ENCODE data around the gene ZNF22.

ZNF22 gene

DNA sequence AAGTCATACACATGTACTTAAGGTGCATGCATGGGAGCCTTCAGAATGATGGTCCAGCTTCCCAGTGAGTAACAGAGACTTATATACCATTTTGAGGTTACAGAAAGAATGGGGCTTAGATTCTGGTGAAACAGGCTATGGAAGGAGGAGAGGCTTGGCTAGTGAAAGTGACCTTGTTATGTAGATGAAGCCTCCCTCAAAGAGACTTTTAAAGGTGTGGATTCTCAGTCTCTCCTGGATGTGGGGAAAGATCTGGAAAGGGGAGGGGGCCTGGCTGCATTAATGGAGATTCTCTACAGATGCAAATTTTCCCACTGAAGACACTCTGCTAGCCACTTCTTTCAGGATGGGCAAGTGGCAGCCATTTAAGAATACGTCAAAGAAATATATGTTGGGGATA lies 35.6 kb upstream of the ZNF22 start:
- H3K4me3 ChIP-seq (ENCODE audit: low read depth, low read length), result no peak overlapping the region
- DNase-seq (ENCODE audit: low read depth, low spot score), result no peak
- in situ Hi-C loops (cut with HindIII; ENCODE audit: low sequenced_read_pairs), result no loop called here
- TF ChIP-seq, protein P1, sequence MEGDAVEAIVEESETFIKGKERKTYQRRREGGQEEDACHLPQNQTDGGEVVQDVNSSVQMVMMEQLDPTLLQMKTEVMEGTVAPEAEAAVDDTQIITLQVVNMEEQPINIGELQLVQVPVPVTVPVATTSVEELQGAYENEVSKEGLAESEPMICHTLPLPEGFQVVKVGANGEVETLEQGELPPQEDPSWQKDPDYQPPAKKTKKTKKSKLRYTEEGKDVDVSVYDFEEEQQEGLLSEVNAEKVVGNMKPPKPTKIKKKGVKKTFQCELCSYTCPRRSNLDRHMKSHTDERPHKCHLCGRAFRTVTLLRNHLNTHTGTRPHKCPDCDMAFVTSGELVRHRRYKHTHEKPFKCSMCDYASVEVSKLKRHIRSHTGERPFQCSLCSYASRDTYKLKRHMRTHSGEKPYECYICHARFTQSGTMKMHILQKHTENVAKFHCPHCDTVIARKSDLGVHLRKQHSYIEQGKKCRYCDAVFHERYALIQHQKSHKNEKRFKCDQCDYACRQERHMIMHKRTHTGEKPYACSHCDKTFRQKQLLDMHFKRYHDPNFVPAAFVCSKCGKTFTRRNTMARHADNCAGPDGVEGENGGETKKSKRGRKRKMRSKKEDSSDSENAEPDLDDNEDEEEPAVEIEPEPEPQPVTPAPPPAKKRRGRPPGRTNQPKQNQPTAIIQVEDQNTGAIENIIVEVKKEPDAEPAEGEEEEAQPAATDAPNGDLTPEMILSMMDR (IDR thresholded peaks at IDR 0.05; ENCODE audit: low read depth, low read length), result no peak

DNA sequence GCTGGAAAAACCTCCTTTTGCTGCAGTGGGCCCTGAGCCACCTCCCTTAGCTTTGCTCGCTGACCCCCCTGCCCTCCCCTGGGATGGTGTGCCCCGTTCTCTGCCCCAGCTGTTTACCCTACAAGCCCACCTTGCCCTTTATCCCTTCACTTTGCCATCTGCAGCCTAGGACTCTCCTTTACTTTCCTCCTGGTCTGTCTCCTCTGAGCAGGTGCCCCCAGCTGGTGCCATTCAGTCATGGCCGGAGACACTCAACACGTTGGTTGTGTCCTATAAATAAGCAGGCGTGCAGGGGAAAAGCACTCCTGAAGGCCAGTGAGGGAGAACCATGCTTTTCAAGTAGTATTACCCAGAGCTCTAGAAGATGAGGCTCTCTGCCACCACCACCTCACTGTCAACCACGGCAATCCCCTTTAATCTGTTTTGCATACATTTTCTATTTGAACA lies 35.0 kb upstream of the ZNF22 start:
- TF ChIP-seq, protein P1 (IDR thresholded peaks at IDR 0.05; ENCODE audit: low read depth, low read length), result no peak
- no peak overlapping the region for H3K4me3 ChIP-seq (ENCODE audit: low read depth, low read length)
- DNase-seq (ENCODE audit: low read depth, low spot score), result no peak
- in situ Hi-C loops (cut with HindIII; ENCODE audit: low sequenced_read_pairs), result no loop called here

DNA sequence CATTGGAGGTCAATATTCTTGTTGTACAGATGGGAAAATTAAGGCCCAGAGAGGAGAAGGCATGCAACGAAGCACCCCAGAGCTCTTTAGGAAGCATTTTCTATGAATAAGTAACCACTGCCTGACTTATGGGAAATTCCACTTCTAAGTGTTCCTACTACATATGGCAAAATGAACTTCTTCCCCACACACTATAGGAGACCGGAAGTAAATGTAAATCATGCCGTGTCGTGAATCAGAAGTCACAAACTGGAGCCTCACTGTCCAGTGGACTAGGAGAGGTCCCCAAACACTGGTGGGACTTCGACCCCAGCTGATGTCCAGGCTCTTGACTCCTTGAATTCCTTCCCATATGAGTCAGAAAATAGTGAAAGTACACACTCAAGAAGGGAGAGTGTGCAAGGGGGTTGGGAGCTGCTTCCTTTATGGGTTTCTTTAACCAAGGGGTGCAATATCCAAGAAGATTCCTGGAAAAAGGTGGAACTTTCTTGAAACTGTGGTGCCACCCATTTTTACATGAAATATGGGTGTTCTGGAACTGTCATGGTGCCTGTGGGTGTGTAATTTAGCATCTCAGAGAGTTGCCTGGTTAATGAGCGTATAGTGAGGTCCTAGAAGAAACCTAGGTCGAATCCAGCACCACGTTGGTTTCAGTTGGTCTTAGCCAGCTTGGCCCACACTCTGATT lies 34.5 kb upstream of the ZNF22 start:
- no peak overlapping the region for H3K4me3 ChIP-seq (ENCODE audit: low read depth, low read length)
- DNase-seq (ENCODE audit: low read depth, low spot score), result no peak
- TF ChIP-seq, protein P1 (IDR thresholded peaks at IDR 0.05; ENCODE audit: low read depth, low read length), result no peak
- in situ Hi-C loops (cut with HindIII; ENCODE audit: low sequenced_read_pairs), result no loop called here

DNA sequence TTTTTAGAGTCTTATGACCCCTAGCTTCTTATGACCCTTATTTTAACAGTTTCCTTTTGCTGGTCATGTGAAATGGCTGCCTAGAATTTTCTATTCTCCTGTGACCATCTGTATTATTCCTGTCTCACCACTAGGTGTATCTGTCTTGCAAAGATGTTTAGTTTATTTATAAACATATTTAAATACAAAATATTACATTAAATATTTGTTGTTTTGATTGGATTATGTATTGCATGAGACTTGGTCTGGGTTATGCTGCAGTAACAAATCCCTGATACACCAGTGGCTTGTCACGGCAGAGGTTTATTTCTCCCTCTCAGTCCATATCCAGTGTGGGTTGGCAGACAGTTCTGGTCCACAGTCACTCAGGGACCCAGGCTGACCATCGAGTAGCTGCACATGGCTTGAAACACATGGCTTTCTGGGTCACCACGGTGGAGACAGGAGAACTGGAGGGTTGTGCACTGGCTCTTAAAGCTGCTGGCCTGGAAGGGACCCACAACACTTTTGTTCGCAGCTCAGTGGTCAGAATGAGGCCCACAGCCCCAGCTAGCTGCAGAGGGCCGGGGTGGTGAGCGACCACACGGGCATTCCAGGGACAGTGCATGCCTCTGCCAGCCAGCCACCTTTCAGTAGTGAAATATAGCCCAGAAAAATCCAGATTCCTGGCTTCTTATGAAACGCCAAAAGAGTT lies 33.8 kb upstream of the ZNF22 start:
- TF ChIP-seq, protein P1 (IDR thresholded peaks at IDR 0.05; ENCODE audit: low read depth, low read length), result no peak
- H3K4me3 ChIP-seq (ENCODE audit: low read depth, low read length), result no peak overlapping the region
- in situ Hi-C loops (cut with HindIII; ENCODE audit: low sequenced_read_pairs), result no loop called here
- DNase-seq (ENCODE audit: low read depth, low spot score), result no peak

DNA sequence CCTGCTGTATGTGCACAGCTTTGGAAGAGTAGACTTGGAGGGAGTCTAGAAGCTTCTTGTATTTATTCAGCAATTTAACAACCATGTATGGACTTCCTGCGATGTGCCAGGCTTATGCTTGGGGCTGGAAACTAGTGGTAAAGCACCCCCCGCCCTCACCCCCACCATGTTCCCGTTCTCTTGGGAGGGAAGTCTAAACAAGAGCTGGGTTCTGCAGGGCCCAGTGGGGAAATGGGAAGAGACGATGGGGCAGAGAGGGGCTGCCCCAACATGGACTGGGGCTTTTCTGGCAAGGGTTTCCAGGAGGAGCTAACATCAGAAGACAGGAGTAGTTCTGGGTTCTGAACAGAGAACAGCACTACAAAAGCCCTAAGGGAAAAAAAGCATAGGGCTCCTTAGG lies 33.1 kb upstream of the ZNF22 start:
- in situ Hi-C loops (cut with HindIII; ENCODE audit: low sequenced_read_pairs), result no loop called here
- TF ChIP-seq, protein P1 (IDR thresholded peaks at IDR 0.05; ENCODE audit: low read depth, low read length), result no peak
- no peak for DNase-seq (ENCODE audit: low read depth, low spot score)
- no peak overlapping the region for H3K4me3 ChIP-seq (ENCODE audit: low read depth, low read length)

DNA sequence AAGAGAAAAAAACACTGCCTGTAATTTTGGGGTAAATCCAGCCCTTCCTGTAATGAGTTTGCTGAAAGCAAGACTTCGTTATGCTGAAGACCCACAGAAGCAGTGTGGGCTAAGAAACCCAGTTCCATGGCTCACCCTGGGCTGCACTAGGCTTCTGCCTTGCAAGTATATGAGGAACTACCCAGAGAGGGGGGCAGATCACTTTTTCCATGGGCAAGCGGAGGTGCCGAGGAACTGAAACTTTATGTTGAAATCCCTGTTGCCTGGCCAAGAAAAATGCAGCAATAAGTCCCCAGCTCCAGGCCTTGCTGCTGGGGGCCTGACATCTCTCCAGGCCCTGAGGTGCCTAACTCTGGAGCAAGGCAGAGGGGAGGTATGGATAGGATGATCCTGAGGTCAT lies 32.6 kb upstream of the ZNF22 start:
- in situ Hi-C loops (cut with HindIII; ENCODE audit: low sequenced_read_pairs), result no loop called here
- DNase-seq (ENCODE audit: low read depth, low spot score), result no peak
- TF ChIP-seq, protein P1 (IDR thresholded peaks at IDR 0.05; ENCODE audit: low read depth, low read length), result no peak
- H3K4me3 ChIP-seq (ENCODE audit: low read depth, low read length), result no peak overlapping the region
